ENCODE data around the gene UBE2QL1. TPM values are rescaled to one million over a fixed set of nuclear protein-coding genes. Genes with fewer than 3 reads are reported as not detected.

The UBE2QL1 gene
- total RNA-seq, 1 experiment from 2014 or later: 0.50 TPM

DNA sequence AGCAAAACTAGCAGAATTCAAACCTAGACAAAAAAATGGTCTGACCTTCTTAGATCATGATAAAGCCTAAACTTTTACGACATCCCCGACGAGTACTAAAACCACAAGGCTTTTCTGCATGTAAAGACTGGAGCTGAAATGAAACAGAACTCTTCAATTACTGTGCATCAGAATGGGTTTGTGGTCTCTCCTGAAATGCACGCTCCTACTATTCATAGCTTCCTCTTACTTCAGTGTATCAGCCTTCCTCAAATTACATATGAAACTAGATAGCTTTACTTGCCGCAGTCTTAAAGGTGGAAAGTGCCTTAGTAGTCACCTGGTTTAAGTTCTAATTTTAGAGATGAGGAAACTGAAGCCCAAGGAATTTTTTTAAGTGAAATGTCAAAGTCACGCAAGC lies 45.7 kb upstream of the UBE2QL1 start (continued):
- TF ChIP-seq NFE2L1 (CRISPR knock-in tag; IDR thresholded peaks at IDR 0.05): no peak
- TF ChIP-seq CREB1 (CRISPR knock-in tag; IDR thresholded peaks at IDR 0.05): no peak
- TF ChIP-seq SOX15 (CRISPR knock-in tag; IDR thresholded peaks at IDR 0.05): no peak
- no peak for TF ChIP-seq PRDM15 (CRISPR knock-in tag; IDR thresholded peaks at IDR 0.05)

DNA sequence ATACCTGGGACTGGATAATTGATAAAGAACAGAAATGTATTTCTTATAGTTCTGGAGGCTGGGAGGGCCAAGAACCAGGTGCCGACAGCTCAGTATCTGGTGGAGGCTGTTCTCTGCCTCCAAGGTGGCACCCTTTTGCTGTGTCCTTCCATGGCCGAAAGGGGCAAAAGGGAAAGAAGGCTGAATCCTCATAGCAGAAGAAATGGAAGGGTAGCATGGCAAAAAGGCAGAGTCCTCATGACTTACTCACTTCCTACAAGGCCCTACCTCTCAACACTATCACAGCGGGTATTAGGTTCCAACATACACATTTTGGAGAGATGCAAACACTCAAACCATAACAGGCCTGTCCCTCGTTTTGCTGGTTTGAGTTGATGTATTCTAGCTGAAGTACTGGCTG lies 45.2 kb upstream of the UBE2QL1 start:
- no peaks in the 10 kb centered on the region for H3K9me3 Mint-ChIP-seq
- DNase-seq (ENCODE audit: low spot score) (no peak), ATAC-seq (no peak)
- H3K27me3 Mint-ChIP-seq (ENCODE audit: low read depth): no peaks in the 10 kb centered on the region; the same call in 1 of the 2 replicates
- TF ChIP-seq ZNF416 (CRISPR knock-in tag; IDR thresholded peaks at IDR 0.05) (no peak), ZNF671 (CRISPR knock-in tag; IDR thresholded peaks at IDR 0.05) (no peak), ERG (CRISPR knock-in tag; IDR thresholded peaks at IDR 0.05) (no peak)
- CTCF ChIA-PET: no interaction called here
- peaks cover 10% of the 10 kb centered on the region for H3K4me1 Mint-ChIP-seq
- no peak overlapping the region for H3K27ac Mint-ChIP-seq
- POLR2A ChIA-PET: no interaction called here
- H3K4me3 Mint-ChIP-seq: no peak overlapping the region
- no peaks in the 10 kb centered on the region for H3K36me3 Mint-ChIP-seq

DNA sequence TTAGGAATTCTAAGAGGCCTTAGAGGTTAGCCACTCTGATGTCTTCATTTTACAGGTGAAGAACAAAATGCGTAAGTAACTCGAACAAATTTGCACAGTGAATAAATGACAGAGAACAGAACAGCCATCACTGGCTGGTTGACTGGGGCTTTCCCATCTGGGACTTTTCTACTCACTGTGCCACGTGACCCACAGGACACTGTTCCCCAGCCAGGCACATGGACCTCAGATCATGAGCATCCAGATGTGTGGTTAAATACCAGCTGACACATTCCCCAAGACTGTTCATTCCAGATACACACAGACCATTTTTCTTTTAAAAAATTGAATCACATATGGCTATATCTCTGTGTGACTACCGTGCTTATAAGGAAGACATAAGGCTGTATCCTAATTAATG lies 44.5 kb upstream of the UBE2QL1 start:
- Mint-ChIP-seq H3K27ac (no peak overlapping the region), H3K4me1 (peaks cover 10% of the 10 kb centered on the region), H3K27me3 (ENCODE audit: low read depth) (no peaks in the 10 kb centered on the region; the same call in 1 of the 2 replicates), H3K4me3 (no peak overlapping the region), H3K36me3 (no peaks in the 10 kb centered on the region), H3K9me3 (peaks cover 4% of the 10 kb centered on the region)
- POLR2A ChIA-PET: no interaction called here
- ATAC-seq (no peak), DNase-seq (ENCODE audit: low spot score) (no peak)
- TF ChIP-seq ETV6 (CRISPR knock-in tag; IDR thresholded peaks at IDR 0.05) (no peak), ZNF396 (CRISPR knock-in tag; IDR thresholded peaks at IDR 0.05; ENCODE audit: borderline replicate concordance) (no peak), NR2C2 (CRISPR knock-in tag; IDR thresholded peaks at IDR 0.05) (no peak), FOXP1 (CRISPR knock-in tag; IDR thresholded peaks at IDR 0.05; ENCODE audit: borderline replicate concordance) (no peak), ZNF219 (CRISPR knock-in tag; IDR thresholded peaks at IDR 0.05; ENCODE audit: borderline replicate concordance) (no peak), MXD4 (CRISPR knock-in tag; IDR thresholded peaks at IDR 0.05; ENCODE audit: borderline replicate concordance) (no peak), ZNF138 (CRISPR knock-in tag; conservative IDR thresholded peaks at IDR 0.05) (no peak), GTF2I (CRISPR knock-in tag; conservative IDR thresholded peaks at IDR 0.05) (no peak), ZNF423 (CRISPR knock-in tag; IDR thresholded peaks at IDR 0.05) (no peak), ATF6 (CRISPR knock-in tag; IDR thresholded peaks at IDR 0.05) (no peak), ZNF121 (CRISPR knock-in tag; IDR thresholded peaks at IDR 0.05) (no peak)
- TF ChIP-seq, protein P1, sequence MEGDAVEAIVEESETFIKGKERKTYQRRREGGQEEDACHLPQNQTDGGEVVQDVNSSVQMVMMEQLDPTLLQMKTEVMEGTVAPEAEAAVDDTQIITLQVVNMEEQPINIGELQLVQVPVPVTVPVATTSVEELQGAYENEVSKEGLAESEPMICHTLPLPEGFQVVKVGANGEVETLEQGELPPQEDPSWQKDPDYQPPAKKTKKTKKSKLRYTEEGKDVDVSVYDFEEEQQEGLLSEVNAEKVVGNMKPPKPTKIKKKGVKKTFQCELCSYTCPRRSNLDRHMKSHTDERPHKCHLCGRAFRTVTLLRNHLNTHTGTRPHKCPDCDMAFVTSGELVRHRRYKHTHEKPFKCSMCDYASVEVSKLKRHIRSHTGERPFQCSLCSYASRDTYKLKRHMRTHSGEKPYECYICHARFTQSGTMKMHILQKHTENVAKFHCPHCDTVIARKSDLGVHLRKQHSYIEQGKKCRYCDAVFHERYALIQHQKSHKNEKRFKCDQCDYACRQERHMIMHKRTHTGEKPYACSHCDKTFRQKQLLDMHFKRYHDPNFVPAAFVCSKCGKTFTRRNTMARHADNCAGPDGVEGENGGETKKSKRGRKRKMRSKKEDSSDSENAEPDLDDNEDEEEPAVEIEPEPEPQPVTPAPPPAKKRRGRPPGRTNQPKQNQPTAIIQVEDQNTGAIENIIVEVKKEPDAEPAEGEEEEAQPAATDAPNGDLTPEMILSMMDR (IDR thresholded peaks at IDR 0.05): no peak
- TF ChIP-seq, protein P2, sequence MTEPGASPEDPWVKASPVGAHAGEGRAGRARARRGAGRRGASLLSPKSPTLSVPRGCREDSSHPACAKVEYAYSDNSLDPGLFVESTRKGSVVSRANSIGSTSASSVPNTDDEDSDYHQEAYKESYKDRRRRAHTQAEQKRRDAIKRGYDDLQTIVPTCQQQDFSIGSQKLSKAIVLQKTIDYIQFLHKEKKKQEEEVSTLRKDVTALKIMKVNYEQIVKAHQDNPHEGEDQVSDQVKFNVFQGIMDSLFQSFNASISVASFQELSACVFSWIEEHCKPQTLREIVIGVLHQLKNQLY (CRISPR knock-in tag; IDR thresholded peaks at IDR 0.05): no peak
- TF ChIP-seq, protein P3, sequence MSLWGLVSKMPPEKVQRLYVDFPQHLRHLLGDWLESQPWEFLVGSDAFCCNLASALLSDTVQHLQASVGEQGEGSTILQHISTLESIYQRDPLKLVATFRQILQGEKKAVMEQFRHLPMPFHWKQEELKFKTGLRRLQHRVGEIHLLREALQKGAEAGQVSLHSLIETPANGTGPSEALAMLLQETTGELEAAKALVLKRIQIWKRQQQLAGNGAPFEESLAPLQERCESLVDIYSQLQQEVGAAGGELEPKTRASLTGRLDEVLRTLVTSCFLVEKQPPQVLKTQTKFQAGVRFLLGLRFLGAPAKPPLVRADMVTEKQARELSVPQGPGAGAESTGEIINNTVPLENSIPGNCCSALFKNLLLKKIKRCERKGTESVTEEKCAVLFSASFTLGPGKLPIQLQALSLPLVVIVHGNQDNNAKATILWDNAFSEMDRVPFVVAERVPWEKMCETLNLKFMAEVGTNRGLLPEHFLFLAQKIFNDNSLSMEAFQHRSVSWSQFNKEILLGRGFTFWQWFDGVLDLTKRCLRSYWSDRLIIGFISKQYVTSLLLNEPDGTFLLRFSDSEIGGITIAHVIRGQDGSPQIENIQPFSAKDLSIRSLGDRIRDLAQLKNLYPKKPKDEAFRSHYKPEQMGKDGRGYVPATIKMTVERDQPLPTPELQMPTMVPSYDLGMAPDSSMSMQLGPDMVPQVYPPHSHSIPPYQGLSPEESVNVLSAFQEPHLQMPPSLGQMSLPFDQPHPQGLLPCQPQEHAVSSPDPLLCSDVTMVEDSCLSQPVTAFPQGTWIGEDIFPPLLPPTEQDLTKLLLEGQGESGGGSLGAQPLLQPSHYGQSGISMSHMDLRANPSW (CRISPR knock-in tag; conservative IDR thresholded peaks at IDR 0.05; ENCODE audit: low read depth): no peak
- CTCF ChIA-PET: no interaction called here

Measured in WTC11 (cell line).